Measurements from ENCODE around the gene SHROOM3.

- TF ChIP-seq, protein P1, sequence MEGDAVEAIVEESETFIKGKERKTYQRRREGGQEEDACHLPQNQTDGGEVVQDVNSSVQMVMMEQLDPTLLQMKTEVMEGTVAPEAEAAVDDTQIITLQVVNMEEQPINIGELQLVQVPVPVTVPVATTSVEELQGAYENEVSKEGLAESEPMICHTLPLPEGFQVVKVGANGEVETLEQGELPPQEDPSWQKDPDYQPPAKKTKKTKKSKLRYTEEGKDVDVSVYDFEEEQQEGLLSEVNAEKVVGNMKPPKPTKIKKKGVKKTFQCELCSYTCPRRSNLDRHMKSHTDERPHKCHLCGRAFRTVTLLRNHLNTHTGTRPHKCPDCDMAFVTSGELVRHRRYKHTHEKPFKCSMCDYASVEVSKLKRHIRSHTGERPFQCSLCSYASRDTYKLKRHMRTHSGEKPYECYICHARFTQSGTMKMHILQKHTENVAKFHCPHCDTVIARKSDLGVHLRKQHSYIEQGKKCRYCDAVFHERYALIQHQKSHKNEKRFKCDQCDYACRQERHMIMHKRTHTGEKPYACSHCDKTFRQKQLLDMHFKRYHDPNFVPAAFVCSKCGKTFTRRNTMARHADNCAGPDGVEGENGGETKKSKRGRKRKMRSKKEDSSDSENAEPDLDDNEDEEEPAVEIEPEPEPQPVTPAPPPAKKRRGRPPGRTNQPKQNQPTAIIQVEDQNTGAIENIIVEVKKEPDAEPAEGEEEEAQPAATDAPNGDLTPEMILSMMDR (IDR thresholded peaks at IDR 0.05), result no peak
- TF ChIP-seq POLR2A (IDR thresholded peaks at IDR 0.05), result no peak
These were observed 7.8 kb downstream of the SHROOM3 start for GRCh38 chr4:76442807-76443206.
